Kidney (tissue), 14 donors: ENCODE data around the gene CSNK1D. TPM values are rescaled to one million over a fixed set of nuclear protein-coding genes. Genes with fewer than 3 reads are reported as not detected.

Source experiments
- DNase-seq, 5 donors: peaks; one replicate each; pipeline ENCODE4 v3.0.0-alpha.2; 2013 to 2020
- FAIRE-seq: peaks from 2 replicates; lab custom pipeline; 2012; peaks lifted over from hg19 to GRCh38; lab: Jason Lieb, UNC
- H3K27ac ChIP-seq, 2 donors: one replicate each; pipeline ENCODE4 v1.7.0; 2013; ENCODE audit warnings: low read depth in 2 of 2, low read length in 2 of 2, inconsistent platforms in 1 of 2
- H3K27me3 ChIP-seq: one replicate; pipeline ENCODE4 v1.7.1; 2013; ENCODE audit warnings: low read length, inconsistent platforms; ENCODE audit not compliant: control insufficient read depth, insufficient read depth
- H3K36me3 ChIP-seq, 3 donors: one replicate each; pipeline versions ENCODE4 v1.7.0 to v1.7.1; 2013; ENCODE audit warnings: low read length in 3 of 3, control low read depth in 1 of 3, inconsistent platforms in 1 of 3; ENCODE audit not compliant: insufficient read depth in 3 of 3, control insufficient read depth in 2 of 3
- H3K4me1 ChIP-seq, 3 donors: one replicate each; pipeline versions ENCODE4 v1.7.0 to v1.7.1; 2013; ENCODE audit warnings: low read length in 3 of 3, inconsistent platforms in 1 of 3, low read depth in 1 of 3; ENCODE audit not compliant: control insufficient read depth in 2 of 3, insufficient read depth in 2 of 3
- H3K4me3 ChIP-seq, 3 donors: one replicate each; pipeline versions ENCODE4 v1.7.0 to v1.8.1; 2013; ENCODE audit warnings: low read length in 3 of 3, control low read depth in 1 of 3, inconsistent platforms in 1 of 3
- H3K9ac ChIP-seq, 3 donors: one replicate each; pipeline versions ENCODE4 v1.7.0 to v1.7.1; 2013; ENCODE audit warnings: low read length in 3 of 3, control low read depth in 1 of 3, inconsistent platforms in 1 of 3
- H3K9me3 ChIP-seq, 3 donors: one replicate each; pipeline versions ENCODE4 v1.7.0 to v1.7.1; 2013; ENCODE audit warnings: low read length in 3 of 3, control low read depth in 1 of 3, inconsistent platforms in 1 of 3; ENCODE audit not compliant: control insufficient read depth in 2 of 3, insufficient read depth in 1 of 3
- intact Hi-C: fragments of 100-400 bp; cut with DNase I; formaldehyde crosslinking; loops from one replicate; pipeline ENCODE4 v1.11.1; 2022
- polyA plus RNA-seq: library from polyadenylated mRNA; stranded (reverse); fragments of 350-450 nt; fragmentation: Illumina TruSeq; extraction: RNeasy Lipid Tissue Mini Kit (QIAGEN cat#74804); gene quantifications from one replicate; pipeline ENCODE4 v1.2.3, GENCODE V29; 2014; ENCODE audit warnings: low read depth, low replicate concordance; ENCODE audit not compliant: insufficient read depth
- total RNA-seq: library from RNA; stranded (reverse); fragmentation: NEBNext Ultra II Directional; extraction: Animal tissue kit (Norgen Biotek cat#: 25700); gene quantifications from one replicate; pipeline ENCODE4 v1.2.1, GENCODE V29; 2021
- TF ChIP-seq, protein P1 (sequence below): IDR thresholded peaks from 3 replicates; pipeline ENCODE4 v1.5.1; 2012; ENCODE audit warnings: mild to moderate bottlenecking, moderate library complexity, borderline replicate concordance; ENCODE audit not compliant: insufficient read depth; ENCODE audit errors: extremely low read depth
- donor health status: control.
- donor health status: control.
- donor health status: control.
- donor health status: control.
- donor health status: control.
- donor health status: DM: yes; HTN: yes; CAD: no.
- donor health status: Normal renal cell carcinoma (clear cell type).

The CSNK1D gene
- total and polyA plus RNA-seq, 2 donors from 2014 or later: 69.7 to 160 TPM

DNA sequence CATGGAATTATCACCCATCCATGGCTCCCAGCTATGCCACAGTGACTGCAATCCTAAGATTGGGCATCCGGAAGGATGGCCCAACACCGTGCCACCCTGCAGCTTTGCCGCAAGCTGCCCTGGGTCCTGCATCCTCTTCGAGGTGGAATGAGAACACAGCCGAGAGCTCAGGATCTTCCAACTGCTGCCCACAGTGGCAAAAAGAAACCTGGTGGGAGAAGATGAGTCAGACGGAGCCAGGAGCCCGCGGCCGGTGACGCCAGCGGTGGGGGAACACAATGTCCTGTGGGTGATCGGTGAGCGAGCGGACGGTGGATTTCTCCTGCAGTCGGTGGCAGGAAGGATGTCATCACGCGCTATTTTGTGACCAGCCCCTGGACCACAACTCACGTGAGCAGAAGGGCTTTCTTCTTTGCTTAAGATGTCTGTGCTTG is 23.8 kb upstream of the CSNK1D start:
- FAIRE-seq: no peak
- Histone ChIP-seq H3K9ac (peak overlapping the region in 2 of 3 donors; percentile 29 to 73), H3K4me3 (peak overlapping the region in 2 of 3 donors; percentile 47 to 63)

DNA sequence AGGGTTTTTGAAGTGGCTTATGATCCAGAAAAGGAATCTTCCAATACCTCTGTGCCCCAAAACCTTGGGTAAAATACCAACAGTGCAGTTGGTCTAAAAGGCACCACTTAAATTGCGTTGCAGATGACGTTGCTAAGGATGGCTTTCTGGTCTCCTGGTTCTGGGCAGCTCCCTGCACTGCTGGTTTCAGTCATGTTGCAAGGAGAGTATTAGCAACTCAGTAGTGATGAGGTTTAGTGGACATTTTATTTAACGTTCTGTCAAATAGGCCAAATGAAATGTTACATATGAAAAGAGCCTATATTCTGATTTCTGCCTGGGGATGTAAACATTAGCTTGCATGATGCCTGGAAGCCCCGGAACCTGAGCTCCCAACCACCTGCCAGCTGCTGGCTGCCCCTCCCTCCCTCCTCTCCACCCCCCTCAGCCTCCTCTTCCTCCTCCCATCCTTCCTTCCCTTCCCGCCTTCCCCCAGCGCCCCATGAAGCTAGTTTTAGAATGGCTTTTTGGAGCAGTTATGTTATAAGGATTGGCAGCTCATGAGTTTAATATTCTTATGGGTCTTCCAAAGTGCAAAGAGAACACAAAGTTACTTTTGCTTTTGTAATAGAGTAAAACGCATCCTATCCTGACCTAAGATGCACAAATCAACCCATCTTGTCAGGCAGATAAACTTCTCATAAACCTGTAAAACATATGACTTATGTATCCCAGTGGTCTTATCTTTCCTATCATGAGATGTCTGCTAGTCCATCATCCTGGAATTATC is 23.2 kb upstream of the CSNK1D start:
- H3K9me3 ChIP-seq: no peaks in the 10 kb centered on the region
- DNase-seq (no peak), FAIRE-seq (no peak)
- H3K27me3 ChIP-seq: no peaks in the 10 kb centered on the region
- TF ChIP-seq, protein P1, sequence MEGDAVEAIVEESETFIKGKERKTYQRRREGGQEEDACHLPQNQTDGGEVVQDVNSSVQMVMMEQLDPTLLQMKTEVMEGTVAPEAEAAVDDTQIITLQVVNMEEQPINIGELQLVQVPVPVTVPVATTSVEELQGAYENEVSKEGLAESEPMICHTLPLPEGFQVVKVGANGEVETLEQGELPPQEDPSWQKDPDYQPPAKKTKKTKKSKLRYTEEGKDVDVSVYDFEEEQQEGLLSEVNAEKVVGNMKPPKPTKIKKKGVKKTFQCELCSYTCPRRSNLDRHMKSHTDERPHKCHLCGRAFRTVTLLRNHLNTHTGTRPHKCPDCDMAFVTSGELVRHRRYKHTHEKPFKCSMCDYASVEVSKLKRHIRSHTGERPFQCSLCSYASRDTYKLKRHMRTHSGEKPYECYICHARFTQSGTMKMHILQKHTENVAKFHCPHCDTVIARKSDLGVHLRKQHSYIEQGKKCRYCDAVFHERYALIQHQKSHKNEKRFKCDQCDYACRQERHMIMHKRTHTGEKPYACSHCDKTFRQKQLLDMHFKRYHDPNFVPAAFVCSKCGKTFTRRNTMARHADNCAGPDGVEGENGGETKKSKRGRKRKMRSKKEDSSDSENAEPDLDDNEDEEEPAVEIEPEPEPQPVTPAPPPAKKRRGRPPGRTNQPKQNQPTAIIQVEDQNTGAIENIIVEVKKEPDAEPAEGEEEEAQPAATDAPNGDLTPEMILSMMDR: no peak
- peaks cover 2 to 26% (median 19%) of the 10 kb centered on the region in 3 donors for H3K4me1 ChIP-seq
- intact Hi-C loops: no loop called here
- peak overlapping the region in 2 of 3 donors; percentile 47 to 63 for H3K4me3 ChIP-seq
- peak overlapping the region; percentile 95 to 96 for H3K27ac ChIP-seq
- no peaks in the 10 kb centered on the region for H3K36me3 ChIP-seq
- peak overlapping the region in 2 of 3 donors; percentile 29 to 73 for H3K9ac ChIP-seq

More for the DNA sequence above, 23.8 kb upstream of the CSNK1D start:
- Histone ChIP-seq H3K27ac (peak overlapping the region; percentile 95 to 96), H3K36me3 (no peaks in the 10 kb centered on the region), H3K4me1 (peaks cover 2 to 26% (median 19%) of the 10 kb centered on the region in 3 donors), H3K9me3 (no peaks in the 10 kb centered on the region), H3K27me3 (no peaks in the 10 kb centered on the region)
- DNase-seq: peak in 2 of 5 donors; percentile 45 to 97
- TF ChIP-seq, protein P1: no peak
- intact Hi-C loops: no loop called here

DNA sequence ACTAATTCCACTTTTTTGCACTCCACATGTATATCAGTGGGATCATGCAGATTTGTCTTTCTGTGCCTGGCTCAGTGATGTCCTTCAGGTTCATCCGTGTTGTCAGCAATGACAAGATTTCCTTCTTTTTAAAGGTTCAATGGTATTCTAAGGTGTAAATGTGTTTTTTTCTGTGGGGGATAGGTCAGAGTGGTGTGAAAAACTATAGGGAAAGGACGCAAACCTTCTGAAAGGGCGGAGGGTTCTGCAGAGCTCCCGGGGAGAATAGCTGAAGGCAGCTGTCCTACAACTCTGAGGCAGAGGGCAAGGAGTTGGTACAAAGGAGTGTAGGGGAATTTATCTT is 21.9 kb upstream of the CSNK1D start:
- H3K27ac ChIP-seq: no peak overlapping the region
- no peak overlapping the region for H3K4me3 ChIP-seq
- FAIRE-seq: no peak
- no peaks in the 10 kb centered on the region for H3K9me3 ChIP-seq
- DNase-seq: no peak
- intact Hi-C loops: no loop called here
- TF ChIP-seq, protein P1: no peak
- H3K9ac ChIP-seq: no peak overlapping the region
- H3K27me3 ChIP-seq: no peaks in the 10 kb centered on the region
- no peaks in the 10 kb centered on the region for H3K36me3 ChIP-seq
- peaks cover 2 to 24% (median 19%) of the 10 kb centered on the region in 3 donors for H3K4me1 ChIP-seq
